Stimulated activated CD4-positive, alpha-beta T cell treated with anti-CD3 and anti-CD28 coated beads, TNF-alpha, amount 100 ng/mL, for 24 hours (primary cell): ENCODE data around the gene GRIFIN.

Experiments used
- DNase-seq, 3 experiments: peaks; one replicate each; pipeline ENCODE4 v3.0.0-alpha.2; 2020; ENCODE audit warnings: low read depth in 3 of 3

GRIFIN gene

DNA sequence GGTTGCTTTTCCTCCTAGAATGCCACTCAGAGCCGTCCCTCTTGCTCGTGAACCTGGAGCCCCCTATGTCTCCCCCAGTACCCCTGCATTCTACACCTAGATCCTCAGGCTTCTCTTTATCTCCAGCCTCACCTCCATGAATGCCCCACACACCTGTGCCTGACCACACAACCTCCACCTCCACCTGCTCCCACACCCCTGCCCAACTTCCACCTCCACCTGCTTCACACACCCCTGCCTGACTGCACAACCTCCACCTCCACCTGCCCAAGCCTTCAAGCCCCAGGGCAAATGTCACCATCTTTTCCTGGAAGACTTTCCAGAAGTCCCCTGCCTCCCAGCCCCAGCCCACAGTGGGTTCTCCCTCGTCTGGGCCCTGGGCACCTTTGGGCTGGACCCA lies 36.5 kb upstream of the GRIFIN start:
- DNase-seq: no peak

DNA sequence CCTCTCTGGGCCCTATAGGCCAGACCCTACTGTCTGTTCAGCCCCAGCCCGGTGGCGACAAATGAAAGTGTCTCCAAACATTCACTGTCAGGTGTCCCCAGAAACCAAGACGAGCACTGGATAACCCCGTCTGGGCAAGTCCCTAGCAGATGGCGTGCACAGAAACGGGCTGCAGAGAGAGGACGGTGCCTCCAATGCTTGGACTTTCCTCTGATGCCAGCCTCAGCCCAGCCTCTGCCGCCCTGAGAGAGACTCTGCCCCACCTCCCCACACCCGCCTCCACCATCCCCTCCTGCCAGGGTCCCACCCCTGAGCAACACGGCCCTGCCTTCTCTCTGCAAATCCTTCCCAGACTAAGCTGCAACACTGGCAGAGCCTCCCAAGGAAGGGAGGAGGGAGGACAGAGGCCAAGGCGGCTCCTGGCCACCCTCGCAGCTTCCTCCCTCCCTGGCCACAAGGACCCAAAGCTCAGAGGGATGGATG lies 36.0 kb upstream of the GRIFIN start:
- no peak for DNase-seq

DNA sequence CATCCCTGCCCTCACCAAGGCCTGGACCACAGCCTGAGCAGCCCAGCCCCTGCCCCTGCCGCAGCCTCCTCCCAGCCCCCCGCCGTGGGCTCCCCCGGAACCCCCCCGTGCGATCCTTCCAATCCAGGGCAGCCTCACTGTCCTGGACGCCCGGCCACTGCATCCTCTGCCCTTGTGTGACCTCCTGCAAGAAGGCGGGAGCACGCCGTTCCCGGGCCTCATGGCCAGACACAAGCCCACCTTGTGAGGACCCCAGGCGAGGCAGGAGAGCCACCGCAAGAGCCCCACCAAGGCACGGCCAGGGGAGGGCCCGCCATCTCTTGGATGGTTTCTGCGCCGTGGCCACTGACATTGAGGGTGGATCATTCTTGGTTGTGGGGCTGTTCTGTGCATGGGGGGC lies 35.6 kb upstream of the GRIFIN start:
- no peak for DNase-seq

DNA sequence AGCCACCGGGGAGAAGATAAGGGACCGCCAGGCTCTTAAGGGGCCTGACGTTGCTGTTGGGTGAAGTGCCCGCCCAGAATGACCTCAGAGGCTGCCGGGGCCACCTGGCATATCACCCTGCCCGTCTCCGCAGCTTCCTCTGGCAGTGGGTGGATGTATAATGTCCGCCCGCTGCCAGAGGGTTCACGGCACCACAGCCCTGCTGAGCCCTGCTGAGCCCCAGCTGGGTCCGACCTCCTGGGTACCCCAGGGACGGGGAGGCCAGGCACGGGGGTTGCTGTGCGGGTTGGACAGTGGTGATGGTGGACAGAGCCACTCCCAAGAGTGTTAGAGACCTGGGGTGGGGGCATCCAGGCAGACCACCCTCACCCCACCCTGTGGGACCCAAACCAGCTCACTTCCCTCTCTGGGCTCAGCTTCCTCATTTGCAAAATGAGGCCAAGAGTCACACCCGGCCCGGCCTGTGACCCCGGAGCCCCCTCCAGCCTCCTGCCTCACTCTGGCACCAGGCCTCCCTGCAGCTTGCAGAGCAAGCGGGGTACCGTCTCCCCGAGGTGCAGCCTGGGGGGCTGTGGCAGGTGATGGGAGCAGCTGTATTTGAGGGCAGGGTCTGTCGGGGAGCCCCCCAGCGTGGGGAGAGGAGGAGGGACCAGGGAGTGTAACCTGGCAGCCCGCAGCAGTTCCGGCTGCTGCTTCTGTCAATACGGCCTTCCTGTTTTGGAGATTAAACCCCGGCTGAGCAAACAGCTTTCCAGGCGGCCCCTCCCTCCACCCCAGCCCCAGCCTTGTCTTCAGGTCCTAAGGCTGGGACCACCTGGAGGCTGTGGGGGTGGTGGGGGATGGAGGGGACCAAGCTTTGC lies 34.9 kb upstream of the GRIFIN start:
- peak in 1 of 3 experiments; percentile 52 for DNase-seq

DNA sequence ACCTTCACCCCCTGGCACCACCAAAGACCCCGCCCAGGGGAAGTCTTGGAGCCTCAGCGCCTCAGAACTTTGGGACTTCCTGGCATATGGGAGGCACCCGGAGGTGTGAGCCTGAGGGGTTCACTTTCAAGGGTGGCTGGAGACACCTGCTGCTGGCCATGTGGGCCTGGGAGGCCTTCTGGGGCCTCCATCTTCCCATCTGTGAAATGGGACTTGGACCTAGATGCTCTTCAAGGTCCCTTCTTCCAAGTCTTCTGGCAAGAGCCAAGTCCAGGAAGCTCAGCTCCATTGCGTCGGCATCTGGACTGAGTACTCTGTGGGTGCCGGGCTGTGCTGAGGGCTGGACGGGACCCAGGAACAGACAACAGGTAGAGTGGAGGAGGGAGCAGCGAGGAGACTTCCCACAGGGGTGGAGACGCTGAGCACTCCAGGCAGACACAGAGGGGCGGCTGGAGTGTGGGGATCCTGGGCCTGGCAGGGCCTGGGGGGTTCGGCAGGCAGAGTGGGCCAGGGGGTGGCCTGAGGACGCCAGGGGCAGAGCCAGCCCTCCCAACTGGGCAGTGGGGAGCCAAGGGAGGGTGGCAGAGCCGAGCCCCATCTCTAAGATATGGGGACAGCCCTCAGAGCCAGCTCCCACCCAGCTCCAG lies 34.1 kb upstream of the GRIFIN start:
- DNase-seq: no peak

DNA sequence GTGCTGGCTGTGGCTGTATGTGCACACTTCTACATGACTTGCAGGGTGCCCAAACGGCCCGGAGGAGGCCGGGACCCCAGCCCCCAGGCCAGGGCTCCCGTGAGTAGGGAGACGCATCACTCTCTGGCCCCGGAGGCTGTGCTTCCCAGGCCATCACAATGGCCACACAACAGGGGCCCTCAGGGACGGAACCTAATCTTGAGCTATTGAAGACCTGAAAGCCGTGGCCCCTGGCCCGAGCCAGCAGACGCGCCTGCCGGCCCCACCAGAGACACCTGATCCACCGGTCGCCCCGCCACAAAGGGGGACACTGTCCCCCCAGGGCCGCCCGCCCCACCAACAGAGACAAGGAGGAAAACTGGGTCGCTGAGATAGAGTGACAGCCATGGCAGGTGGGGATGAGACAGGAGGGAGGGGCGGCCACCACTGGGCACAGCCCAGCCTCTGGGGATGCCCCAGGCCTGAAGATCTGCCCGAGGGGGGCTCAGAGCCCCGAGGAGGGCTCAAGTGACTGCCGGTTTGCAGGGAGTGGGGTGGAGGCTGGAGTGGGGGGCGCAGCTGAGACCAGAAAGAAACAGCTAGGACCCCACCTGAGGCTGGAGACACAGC lies 33.2 kb upstream of the GRIFIN start:
- DNase-seq: no peak

DNA sequence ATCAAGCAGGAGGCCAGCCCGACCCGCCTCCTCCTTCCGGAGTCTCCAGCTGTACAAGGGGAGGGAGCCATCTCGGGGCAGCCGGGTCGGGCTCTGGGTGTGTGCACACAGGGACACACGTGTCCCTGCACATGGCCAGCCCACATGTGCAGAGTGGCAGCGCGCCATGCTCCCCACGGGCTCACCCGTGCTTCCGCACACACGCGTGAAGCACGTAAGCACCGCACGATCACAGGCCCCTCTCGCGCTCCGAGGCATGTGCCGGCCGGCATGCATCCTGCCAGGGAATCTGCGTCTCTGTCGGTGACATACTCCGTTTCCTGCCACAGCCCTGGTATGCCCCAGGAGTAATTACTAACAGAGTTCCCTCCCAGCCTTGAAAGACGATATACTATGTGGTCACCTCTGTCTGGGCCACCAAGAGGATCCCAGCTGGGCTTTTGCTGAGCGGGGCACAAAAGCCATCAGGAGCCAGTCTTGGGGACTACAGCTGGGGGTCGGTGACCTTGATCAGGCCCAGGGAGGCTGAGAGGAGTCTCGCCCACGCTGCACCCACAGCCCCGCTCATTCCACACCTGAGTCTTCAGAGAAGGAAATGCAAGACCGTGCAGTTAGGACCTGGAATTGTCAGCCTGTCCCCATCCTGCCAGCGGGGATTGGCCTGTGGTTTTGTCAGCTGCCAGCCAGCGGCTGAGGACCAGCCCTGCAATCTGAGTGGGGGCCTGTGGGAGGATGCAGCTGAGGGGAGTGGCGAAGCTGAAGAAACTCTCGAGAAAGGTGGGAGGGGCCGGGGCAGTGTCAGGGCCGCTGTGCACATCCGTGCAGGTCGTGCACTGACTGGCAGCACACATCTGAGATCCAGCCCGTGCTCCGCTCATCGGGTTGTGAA lies 32.4 kb upstream of the GRIFIN start:
- DNase-seq: peak in 2 of 3 experiments; percentile 42 to 72

DNA sequence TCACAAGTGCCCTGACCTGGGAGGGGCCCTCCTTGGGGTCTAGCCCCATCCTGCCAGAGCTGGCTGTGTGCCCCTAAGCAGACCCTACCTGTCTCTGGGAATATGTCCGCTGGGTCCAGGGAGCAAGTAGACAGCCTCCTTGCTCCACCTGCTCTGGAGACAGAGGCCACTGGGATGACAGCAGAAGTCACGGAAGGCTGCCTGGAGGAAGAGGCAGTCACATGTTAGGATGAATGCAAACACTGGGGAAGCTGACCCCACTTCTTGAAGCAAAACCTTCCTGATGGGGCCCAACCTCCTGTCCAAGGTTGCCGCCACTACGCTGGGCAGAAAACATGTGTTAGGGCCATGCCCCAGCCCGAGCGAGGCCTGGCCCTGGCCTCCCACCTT lies 31.7 kb upstream of the GRIFIN start:
- no peak for DNase-seq

DNA sequence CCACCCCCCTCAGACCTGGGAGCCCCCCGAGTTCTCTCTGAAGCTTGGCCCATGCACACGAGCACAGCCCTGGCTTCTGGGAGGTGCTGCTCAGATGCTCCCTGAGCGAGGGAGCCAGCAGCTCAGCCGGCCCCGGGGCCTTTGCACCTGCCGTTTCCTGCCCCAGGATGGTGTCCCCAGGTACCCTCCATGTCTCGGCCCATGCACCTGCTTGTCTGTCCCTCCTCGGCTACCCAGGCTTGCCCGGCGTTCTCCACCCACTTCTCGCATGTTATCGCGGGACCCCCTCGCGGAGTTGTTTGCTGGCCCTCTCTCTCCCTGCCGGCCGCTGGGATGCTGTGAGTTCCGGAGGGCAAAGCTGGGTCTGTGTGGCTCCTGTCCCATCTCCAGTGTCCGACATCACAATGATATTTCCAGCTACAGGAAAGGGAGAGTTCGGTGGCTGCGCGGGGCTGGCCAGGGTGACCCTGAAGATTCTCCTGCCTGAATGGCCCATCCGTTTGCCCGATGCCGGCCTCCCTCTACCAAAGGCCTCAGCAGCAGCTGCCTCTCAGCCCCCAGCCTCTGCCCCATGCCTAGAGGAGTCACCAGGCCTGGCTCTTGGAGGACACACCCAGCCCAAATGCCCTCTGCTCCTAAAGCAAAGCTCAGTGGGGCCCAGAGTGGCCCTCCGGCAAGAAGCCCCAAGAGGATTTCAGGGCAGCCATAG lies 31.2 kb upstream of the GRIFIN start:
- DNase-seq: no peak

DNA sequence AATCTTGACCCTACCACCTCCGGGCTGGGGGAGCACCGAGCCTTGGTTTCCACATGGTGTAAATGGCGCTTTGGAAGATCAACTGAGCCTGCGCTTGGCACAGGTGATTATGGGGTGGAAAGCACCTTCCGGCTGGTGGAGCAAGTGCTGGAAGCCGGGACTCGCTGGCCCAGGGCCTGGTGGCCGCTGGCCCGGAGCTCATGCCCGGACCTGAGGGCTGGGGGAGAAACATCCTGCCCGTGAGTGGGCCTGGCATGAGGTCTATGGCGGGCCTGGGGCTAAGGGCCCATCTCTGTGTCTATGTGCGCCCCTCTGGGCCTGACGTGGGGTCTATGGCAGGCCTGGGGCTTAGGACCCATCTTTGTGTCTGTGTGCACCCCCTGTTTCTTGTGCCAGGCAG lies 29.2 kb upstream of the GRIFIN start:
- DNase-seq: no peak

DNA sequence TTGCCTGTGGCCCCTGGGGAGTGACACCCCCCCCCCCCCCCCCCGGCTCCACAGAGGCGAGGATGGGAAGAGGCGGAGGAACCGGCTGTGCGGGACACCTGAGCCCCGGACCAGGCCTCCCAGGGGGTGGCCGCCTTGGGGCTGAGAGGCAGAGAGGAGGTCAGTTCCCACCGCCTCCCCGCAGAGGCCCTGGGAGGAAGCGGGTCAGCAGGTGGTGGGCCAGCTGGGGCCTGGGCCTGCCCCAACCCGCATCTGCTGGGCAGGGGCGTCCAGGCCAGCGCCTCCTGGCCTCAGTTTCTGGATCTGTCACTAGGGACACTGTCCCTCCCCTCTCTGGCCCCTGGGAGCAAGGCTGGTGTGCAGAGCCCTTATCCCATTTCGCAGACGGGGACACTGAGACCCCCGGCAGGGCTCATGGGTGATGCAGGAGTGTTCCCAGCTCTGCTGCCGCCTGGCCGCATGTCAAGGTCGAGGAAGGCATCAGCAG lies 28.7 kb upstream of the GRIFIN start:
- no peak for DNase-seq

DNA sequence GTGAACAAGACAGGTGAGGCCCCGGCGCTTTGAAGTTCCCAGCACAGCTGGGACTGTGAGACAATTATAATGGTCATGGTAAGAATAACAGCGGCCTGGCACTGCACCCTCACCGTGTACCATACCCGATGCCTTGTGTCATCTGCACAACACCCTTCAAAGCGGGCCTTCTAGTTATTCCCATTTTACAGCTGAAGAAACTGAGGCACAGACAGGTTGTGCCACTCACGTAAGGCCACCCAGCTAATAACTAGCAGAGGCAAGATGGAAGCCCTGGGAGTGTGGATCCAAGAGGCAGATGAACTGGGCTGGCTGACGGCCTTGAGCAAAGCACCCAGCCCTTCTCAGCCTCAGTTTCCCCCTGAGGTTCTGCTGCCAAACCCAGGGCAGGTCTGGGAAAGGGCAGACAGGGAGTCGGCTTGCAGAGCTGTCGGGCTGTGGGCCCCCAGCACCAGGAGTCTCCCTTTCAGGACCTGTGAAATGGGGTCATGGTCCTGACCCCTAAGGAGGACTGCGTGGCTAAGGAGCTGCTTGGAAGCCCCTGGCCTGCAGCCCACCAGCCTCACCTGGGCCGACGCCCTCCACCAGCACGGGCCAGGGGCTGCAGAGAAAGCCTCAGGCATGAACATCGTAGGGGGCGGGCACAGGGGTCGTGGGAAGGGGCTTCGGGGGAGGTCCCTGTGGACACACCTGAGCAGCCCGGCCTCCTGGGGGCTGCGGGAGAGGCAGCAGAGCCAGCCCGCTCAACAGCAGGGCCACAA lies 28.1 kb upstream of the GRIFIN start:
- no peak for DNase-seq

DNA sequence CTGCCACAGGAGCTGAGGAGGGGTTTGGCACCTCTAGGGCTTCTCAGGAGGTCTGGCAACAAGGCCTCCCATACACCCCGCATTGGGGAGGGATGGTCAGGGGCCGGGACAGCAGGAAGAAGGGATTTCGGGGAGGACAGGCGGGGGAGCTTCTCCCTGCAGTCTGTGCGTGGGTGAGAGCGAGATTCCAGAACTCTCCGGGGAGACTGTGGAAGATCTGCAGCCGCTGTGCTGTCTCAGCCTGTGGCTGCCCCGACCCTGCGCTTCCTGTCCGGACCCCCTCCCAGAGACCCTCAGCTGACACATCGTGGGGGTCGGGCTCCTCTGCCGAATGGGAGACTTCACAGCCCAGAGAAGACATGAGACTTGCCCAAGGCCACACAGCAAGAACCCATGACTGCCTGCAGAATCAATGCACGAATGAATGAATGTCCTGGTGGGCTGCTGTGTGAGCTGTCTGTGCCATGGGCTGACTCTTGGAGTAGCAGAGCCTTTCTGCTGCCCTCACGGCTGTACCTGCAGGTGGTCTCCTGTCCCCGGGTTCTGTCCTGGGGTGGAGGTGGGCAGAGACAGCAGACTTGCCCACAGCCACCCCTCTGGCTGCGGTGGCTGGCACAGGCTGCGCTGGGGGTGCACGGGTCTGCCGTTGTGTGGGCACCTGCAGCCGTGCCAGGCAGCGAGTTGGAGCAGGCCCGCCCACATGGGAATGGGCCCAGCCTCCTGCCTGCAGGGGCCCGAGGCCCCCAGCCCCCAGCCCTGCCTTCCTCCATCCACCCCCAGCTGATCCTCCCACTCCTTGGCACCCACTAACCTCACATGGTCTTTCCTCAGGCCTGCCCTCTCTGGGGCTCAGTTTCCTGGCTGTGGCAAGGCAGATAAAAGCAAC lies 27.1 kb upstream of the GRIFIN start:
- no peak for DNase-seq

DNA sequence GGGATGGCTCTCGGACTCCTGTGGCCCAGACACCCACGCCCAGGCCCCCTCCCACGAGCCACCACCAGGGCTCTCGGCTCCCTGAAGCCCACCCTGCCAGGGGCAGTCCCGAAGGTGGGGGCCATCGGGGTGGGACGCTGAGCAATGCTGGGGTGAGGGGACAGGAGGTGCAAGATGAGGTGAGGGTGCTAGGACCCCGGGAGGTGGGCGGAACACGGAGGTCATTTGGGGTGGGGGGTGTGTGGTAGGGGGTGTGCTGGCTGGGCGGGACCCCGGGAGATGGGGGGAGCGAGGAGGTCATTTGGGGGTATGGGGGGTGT lies 26.4 kb upstream of the GRIFIN start:
- no peak for DNase-seq

DNA sequence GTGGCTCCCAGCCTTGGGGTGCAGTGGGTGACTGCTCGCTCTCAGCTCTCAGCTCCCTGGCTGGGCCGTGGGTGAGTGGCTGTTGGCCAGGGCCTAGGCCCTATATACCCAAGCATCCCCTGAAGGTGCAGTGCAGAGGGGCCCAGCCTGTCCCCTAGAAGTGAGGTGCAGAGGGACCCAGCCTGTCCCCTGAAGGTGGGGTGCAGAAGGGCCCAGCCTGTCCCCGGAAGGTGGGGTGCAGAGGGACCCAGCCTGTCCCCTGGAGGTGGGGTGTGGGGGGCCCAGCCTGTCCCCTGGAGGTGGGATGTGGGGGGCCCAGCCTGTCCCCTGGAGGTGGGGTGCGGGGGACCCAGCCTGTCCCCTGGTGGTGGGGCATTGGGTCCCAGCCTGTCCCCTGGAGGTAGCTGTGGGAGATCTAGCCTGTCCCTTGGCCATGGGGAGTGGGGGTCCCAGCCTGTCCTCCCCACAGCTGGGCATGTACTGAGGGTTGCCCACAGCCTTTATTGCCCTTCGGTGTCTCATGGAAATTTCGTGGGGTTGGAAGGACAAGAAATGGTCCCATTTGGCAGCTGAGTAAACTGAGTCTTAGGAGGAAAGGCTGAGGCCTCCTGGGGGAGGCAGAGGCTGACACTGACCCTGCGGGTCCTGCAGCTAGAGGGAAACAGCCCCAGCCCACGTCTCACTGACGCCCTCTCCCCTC lies 25.9 kb upstream of the GRIFIN start:
- DNase-seq: no peak

DNA sequence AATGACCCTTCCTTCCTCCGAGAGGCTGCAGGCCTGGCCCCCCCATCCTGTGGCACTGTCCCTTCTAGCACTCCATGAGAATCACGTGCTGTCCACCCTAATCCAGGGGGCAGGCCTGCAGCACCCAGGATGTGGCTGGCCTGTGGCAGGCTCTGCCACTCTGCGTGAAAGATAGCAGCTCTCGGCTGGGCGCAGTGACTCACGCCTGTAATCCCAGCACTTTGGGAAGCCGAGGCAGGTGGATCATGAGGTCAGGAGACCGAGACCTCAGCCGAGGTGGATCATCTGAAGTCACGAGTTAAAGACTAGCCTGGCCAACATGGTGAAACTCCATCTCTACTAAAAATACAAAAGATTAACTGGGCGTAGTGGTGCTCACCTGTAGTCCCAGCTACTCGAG lies 24.5 kb upstream of the GRIFIN start:
- no peak for DNase-seq

DNA sequence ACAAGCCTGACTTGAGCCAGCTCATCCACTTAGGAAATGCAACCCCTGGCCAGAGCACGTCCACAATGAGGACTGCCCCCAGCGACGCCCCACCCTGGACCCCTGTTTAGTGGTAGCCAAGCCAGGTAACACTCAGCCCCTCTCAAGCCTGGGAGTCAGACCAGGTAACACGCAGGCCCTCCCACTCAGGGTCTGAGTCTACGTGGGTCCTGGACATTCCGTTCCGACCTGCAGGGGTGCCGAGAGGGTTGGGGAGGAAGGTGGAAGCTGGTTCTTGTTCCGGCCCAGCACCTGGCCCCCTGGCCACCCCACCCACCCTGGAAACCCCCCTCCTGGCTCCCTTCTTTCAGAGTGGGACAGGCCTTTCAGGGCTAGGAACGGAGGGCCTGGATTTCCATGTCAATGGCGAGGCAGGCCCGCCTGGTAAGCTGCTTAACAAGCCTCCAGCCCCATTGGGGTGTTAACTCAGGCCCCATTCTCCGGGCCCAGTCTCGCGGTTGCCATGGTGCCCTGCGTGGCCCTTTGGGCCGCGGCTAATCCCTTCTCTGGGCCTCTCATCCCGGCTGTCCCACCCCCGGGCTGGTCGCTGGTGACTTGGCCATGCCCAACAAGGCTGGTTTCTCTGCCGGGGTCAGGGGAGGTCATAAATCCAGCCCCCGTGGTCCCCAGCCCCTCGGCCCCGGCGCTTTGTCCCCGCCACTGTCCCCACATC lies 23.7 kb upstream of the GRIFIN start:
- DNase-seq: no peak

DNA sequence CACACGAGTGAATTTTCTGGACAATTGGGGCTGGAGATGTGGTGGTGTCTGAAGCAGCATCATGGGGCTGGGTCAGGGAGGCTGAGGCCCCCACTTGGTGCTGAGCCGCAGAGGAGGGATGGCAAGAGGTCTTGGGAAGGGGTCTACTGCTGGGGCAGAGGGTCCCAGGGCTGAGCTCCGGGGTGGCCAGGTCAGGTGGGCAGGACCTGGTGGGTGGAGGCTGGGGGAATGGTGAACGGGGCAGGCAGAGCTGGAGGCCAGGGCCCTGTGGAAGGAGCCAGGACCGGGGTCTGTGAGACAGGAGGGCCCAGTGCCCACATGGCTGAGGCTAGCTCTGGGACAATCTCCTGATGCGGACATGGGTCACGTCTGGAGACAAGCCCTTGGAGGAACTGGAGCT lies 23.0 kb upstream of the GRIFIN start:
- DNase-seq: no peak
